COLO829 (cell line): Measurements from ENCODE around the gene AKT2.

Experiments used
- DNase-seq: peaks from one replicate; pipeline ENCODE4 v3.0.0; 2012; ENCODE audit warnings: low spot score

The AKT2 gene

GRCh38 chr19:40300668-40301067 lies 15.5 kb upstream of the AKT2 start:
- DNase-seq, result no peak

DNA sequence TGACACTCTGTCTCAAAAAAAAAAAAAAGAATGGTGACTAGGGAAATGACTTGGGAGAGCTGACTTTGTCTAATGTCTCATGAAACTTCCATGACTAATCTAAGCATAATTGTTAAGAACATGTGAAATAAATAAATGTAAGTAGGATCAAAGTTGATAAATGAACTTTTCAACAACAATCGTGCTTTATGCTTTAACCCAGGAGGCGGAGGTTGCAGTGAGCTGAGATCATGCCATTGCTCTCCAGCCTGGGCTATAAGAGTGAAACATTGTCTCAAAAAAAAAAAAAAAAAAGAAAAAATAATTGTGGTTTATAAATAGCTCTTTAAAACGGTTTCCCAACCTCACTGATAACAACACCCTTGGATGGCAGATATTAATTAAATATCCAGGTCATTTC lies 12.9 kb upstream of the AKT2 start:
- no peak for DNase-seq

DNA sequence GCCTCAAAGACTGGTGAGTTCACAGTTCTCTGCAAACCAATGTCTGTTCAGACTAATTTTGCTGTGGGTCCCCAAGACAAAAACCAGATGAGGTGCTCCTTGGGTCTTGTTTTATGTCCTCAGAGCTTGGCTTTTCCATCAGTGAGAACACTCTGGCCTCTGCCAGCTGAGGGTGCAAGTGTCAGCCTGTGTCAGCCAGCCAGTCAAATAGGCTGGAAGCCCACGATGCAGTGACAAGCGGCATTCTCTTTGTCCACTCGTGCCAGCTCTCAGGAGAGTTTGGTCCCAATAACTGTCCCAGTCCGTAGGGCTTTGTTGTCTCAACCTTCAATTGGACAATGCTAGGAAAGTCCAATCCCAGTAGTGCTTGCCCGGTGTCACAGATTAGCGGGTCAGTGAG lies 9.4 kb upstream of the AKT2 start:
- no peak for DNase-seq

- no peak for DNase-seq
Observed at GRCh38 chr19:40286971-40287421, 1.9 kb upstream of the AKT2 start.

DNA sequence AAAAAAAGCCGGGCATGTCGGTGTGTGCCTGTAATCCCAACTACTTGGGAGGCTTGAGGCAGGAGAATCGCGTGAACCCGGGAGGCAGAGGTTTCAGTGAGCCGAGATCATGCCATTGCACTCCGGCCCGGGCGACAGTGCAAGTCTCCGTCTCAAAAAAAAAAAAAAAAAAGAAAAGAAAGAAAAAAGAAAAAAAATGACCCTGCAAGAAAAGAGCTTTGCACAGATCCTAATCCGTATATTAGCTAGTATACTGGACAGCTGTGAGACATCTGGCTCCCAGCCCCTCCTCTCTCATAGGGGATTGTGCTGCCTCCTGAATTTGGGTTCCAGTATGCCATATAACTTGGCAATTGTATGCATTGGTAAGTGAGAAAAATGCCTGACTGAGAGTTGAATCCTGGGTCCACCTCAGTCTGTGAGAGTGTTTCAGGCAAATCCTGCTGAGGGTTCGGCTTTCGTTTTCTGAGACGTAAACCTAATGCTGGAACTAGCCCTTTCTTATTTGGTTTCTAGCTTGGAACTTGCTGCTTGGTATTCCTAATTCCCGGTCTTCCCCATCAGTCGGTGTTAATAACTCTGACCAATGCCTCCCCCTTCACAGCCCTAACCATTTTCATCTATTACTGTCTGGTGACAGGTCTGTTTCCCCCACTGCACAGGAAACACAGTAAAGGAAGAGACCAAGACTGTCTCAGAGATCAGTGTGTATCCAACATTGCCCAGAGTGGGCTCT lies 1.3 kb upstream of the AKT2 start:
- no peak for DNase-seq

- DNase-seq, result peak; percentile 99
Observed at GRCh38 chr19:40285353-40286234, 449 bp upstream of the AKT2 start.

GRCh38 chr19:40284251-40284500 lies 969 bp downstream of the AKT2 start:
- DNase-seq, result no peak

DNA sequence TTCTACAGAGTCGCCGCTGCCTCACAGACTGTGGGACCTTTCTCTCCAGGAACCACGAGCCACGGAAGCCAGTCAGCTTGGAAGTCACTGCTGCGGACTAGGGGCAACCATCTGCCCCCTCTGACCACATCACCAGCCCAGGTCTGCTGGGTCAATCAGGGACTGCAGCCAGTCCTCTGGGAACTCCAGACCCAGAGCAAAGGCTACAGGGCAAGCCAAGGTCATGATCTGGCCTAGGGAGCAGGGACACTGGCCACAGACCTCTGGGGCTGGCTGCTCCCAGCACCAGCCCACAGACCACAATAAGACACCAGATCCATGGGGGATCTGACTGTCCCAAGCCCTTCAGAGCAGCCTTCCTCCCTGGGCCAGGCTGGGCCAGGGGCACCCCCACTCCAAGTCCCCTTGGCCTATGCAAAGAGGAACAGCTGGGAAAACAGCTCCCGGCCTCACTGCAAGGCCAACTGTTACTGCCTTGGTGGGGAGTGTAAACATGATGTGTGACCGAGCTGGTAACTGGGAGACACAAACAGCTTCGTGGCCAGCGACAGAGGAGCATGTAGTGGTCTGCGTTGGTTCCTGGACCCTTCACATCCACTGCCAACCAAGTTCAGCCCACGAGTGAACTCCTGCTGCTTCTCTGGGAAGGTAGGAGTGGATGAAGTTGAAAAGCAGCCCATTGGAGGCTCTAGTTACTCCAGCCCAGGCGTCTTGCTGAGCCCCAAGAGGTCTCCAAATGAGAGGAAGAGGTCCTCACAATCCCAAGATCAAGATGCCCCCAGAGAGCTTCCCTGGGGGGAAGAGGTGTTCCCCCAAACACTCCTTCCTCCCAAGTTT lies 1.5 kb downstream of the AKT2 start:
- DNase-seq, result no peak

- DNase-seq, result no peak
Observed at GRCh38 chr19:40282920-40283319, 2.2 kb downstream of the AKT2 start.

DNA sequence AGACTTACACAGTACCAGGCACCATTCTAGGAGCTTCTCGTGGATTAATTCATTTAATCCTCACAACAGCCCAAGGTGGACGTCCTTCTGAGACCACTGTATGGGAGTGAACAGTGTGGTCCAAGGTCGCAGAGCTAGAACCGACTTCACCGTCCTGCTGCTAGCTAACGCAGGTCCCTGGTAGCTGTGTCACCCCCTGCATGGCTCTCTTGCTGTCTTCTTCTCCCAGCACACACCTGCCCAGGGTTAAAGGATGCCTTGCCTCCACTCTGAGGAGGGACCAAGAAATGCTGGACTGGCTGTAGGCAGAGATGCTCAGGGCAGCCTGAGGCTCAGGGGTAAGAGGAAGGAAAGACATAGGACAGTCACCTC lies 3.0 kb downstream of the AKT2 start:
- DNase-seq, result no peak

DNA sequence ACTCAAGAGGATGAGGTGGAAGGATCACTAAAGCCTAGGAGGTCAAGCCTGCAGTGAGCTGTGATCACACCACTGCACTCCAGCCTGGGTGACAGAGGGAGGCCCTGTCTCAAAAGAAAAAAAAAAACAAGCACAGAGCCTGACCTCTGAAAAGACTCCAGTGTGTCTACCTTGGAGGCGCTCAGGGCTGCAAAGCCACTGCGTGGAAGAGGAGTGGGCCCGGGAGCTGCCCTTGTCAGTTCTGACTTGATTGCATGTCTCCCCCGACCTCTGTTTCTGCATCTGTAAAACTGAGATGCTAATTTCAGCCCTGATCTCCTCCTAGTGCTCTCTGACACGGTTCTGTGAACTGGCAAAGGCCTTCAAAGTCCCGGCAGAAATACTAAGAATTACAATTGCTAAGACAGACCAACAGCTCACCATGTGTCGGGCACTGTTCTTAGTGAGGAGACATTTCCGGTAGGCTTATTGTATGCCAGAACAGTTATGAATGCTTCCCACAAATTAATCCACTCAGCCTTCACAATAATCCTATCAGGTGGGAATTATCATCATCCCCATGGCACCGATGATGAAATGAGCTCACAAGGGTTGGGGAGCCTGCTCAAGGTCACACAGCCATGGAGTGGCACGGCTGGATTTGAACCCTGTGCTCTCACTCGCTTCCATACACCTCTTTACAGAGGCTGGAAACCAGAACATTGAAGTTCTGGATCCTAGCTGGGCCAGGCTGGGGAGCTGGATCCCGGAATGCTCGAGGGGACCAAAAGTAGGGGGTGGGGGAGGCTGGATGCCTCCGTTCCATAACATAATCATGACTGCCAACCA lies 3.5 kb downstream of the AKT2 start:
- DNase-seq, result no peak

GRCh38 chr19:40280608-40281221 lies 4.4 kb downstream of the AKT2 start:
- DNase-seq, result no peak

DNA sequence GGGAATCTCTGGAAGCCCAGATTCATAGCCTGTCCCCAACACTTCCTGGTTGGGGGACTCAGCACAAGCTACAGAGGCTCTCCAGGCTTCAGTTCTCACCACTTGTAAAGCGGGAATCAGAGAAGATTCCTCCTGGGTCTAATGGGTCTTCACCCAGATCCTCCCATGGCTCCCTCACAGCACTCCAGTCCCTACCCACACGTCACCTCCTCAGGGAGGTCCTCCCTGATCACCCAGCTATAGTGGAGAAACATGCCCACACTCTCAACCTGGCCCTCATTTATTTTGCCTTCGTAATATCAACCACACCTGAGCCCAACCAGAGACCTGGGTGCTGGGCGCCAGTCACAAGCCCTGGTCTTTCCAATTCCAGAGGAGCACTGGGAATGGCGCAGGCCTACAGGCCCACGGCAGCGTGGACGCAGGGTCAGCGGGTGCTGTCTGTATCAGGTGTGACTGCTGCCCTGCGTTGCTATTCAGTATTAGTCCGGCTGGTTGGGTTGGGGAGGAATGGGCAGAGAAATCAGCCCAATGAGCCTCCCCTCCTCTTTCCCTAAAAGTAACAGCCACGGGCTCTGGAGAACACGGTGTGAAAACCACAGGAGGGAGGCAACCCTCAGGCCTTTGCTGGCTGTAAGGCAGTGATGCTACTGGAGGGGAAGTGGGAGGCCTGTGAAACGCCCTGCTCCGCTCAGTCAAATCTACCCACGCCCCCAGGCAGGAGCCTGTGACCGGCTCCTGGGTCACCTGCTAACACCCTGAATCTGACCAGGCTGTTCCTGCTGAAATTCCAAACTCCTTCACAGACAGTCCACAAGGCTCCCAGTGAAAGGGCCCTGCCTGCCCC lies 5.2 kb downstream of the AKT2 start:
- no peak for DNase-seq

DNA sequence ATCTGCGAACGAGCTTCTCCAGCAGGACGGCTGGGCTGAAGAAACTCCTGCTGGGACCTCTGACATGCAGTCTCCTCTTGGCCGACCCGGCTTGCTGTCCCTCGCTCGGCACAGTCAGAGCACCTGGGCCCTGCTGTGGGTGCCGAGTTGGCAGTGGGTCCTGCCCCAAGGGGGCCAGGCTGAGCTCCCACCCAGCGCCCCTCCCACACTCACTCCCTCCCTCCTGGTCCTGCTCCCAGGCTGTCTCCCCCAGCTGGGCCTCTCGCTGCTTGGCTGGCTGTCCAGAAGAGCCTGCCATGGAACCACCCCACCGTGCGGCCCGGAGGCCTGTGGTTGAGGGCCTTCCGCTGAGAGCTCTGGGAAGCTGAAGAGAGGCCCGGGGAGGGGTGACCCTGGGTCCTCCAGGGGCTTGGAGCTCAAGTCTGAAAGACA lies 6.0 kb downstream of the AKT2 start:
- DNase-seq, result no peak

DNA sequence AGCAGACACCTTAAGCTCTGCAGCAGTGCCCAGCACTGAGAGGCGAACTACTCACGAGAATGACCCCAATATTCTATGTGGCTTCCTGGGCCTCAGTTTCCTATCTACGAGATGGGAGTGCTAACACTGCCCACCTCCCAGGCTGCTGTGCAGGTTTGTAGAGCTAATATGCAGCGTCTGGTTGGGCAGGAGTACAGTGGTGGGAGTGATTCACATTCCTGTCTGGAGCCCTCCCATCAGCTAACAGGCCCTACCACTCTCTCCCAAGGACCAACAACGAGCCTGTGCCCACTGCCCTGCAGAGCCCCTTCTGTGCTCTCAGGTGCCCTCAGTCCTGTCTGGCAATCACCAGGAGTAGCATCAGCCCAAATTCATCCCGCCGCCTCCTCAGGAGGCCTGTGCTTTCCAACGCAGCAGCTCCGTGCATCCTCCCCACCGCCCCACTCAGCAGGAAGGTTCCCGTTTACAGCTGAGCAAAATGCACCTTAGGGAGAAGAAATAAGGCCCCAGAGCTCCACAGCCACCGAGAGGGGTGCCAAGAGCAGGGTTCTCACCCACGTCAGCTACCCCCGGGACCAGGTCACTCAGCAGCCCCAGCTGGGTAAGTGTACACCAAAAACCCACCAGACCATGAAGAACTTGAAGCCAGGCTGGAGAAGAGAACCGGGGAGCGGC lies 6.6 kb downstream of the AKT2 start:
- DNase-seq, result no peak

GRCh38 chr19:40277356-40278059 lies 7.6 kb downstream of the AKT2 start:
- no peak for DNase-seq

DNA sequence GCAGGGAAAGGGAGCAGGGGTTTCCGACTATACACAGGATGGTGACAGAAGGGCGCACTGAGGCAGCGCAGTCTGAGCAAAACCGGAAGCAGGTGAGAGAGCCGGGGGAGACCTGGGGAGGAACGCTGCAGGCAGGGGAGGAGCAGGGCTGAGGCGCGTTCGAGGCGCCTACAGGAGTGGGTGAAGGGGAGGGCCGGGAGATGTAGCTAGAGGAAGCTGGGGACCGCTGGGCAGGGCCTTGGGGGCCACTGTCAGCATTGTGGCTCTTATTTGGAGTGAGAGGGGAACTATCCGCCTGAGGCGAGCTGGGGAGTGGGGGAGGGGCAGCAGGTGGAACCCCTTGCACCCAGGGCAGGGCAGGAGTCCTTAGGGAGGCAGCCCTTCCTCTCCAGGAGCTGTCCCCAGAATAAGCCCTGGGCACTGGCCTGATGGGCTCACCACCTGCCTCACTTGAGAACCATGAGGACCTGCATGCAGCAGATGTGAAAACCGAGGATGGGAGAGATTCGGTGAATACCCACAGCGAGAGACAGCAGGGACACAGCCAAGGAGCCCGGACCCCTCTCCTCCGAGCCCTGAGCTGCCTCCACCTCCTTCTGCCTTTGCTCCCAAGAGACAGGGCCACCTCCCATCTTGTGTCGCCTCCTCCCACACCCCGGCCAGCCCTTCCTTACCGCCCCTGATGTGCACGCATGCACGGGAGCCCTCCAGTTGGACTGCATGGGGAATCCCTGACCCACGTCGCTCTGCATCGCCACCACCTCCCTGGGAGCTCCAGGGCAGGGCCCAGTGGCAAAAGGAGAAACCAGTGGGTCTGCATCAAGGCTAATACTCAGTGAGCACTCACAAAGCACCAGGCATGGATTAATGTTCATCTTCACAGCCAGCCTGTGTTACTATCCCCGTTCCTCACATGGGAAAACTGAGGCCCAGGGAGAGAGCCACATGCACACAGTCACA lies 10.3 kb downstream of the AKT2 start:
- DNase-seq, result no peak
